Uterus (tissue), 2 donors: ENCODE data around the gene GATAD2B.

Experiments
- CTCF ChIP-seq, 4 experiments: fragments of 200-600 bp in 2 of 4; fragments of 450-650 bp in 2 of 4; sonication (generic) in 2 of 4; IDR thresholded peaks; one replicate each; pipeline ENCODE4 v1.5.1; 2016 to 2019; ENCODE audit warnings: antibody characterized with exemption in 4 of 4, mild to moderate bottlenecking in 2 of 4, moderate library complexity in 1 of 4
- POLR2A ChIP-seq, 2 donors: fragments of 450-650 bp; IDR thresholded peaks; one replicate each; pipeline ENCODE4 v1.6.1; 2016; ENCODE audit warnings: antibody characterized with exemption in 2 of 2, mild to moderate bottlenecking in 1 of 2, moderate library complexity in 1 of 2

- TF ChIP-seq CTCF (IDR thresholded peaks at IDR 0.05) (no peak), POLR2A (IDR thresholded peaks at IDR 0.05) (no peak)
These were observed 120.7 kb downstream of the GATAD2B start for GRCh38 chr1:153801786-153802697.
